Mesenchymal stem cell (in vitro differentiated cells and primary cell): ENCODE results near the gene INPPL1.

Experiments
- DNase-seq: peaks from one replicate; pipeline ENCODE4 v3.0.0-alpha.2; 2013
- H2AFZ ChIP-seq: one replicate; pipeline ENCODE4 v1.6.1; 2013; ENCODE audit warnings: low read depth, mild to moderate bottlenecking, control low read depth, inconsistent platforms, low read length, moderate library complexity
- H2AK5ac ChIP-seq: 2 replicates; pipeline ENCODE4 v1.6.1; 2013; ENCODE audit warnings: low read length, moderate library complexity, mild to moderate bottlenecking, inconsistent platforms; ENCODE audit not compliant: severe bottlenecking
- H2BK120ac ChIP-seq: one replicate; pipeline ENCODE4 v1.6.1; 2013; ENCODE audit warnings: low read depth, mild to moderate bottlenecking, inconsistent platforms, low read length, moderate library complexity
- H2BK12ac ChIP-seq, 2 experiments: one replicate each; pipeline ENCODE4 v1.6.1; 2013; ENCODE audit warnings: inconsistent platforms in 2 of 2, low read length in 2 of 2, mild to moderate bottlenecking in 2 of 2, moderate library complexity in 2 of 2, control low read depth in 1 of 2
- H2BK15ac ChIP-seq: one replicate; pipeline ENCODE4 v1.6.1; 2013; ENCODE audit warnings: mild to moderate bottlenecking, low read depth, inconsistent platforms; ENCODE audit not compliant: poor library complexity, severe bottlenecking
- H2BK5ac ChIP-seq: 2 replicates; pipeline ENCODE4 v1.6.1; 2013; ENCODE audit warnings: low read depth, mild to moderate bottlenecking, low read length, control low read depth, inconsistent platforms; ENCODE audit not compliant: poor library complexity, severe bottlenecking
- H3K14ac ChIP-seq, 2 experiments: one replicate each; pipeline ENCODE4 v1.6.1; 2013; ENCODE audit warnings: inconsistent platforms in 2 of 2, low read length in 2 of 2, control low read depth in 1 of 2, mild to moderate bottlenecking in 1 of 2, moderate library complexity in 1 of 2
- H3K18ac ChIP-seq, 2 experiments: one replicate each; pipeline ENCODE4 v1.6.1; 2013; ENCODE audit warnings: inconsistent platforms in 2 of 2, low read length in 2 of 2, control low read depth in 1 of 2, low read depth in 1 of 2, mild to moderate bottlenecking in 1 of 2
- H3K23ac ChIP-seq, 2 experiments: one replicate each; pipeline ENCODE4 v1.6.1; 2013; ENCODE audit warnings: inconsistent platforms in 2 of 2, low read length in 2 of 2, mild to moderate bottlenecking in 2 of 2, moderate library complexity in 2 of 2, control low read depth in 1 of 2
- H3K27ac ChIP-seq: 2 replicates; pipeline ENCODE4 v1.5.1; 2013; ENCODE audit warnings: mild to moderate bottlenecking, moderate library complexity, low read length, control low read depth, inconsistent platforms; ENCODE audit not compliant: poor library complexity, severe bottlenecking
- H3K27me3 ChIP-seq, 2 experiments: 2 replicates each; pipeline versions ENCODE4 v1.6.1 to v1.7.0; 2013; ENCODE audit warnings: low read length in 2 of 2, mild to moderate bottlenecking in 2 of 2, moderate library complexity in 2 of 2, control low read depth in 1 of 2, inconsistent platforms in 1 of 2; ENCODE audit not compliant: control insufficient read depth in 1 of 2, insufficient read depth in 1 of 2
- H3K36me3 ChIP-seq, 2 experiments: 2 replicates each; pipeline versions ENCODE4 v1.6.1 to v1.7.0; 2013; ENCODE audit warnings: low read length in 2 of 2, control low read depth in 1 of 2, inconsistent platforms in 1 of 2, low read depth in 1 of 2, mild to moderate bottlenecking in 1 of 2; ENCODE audit not compliant: insufficient read depth in 2 of 2, control insufficient read depth in 1 of 2
- H3K4ac ChIP-seq, 2 experiments: one replicate each; pipeline ENCODE4 v1.6.1; 2013; ENCODE audit warnings: inconsistent platforms in 2 of 2, low read length in 2 of 2, mild to moderate bottlenecking in 2 of 2, moderate library complexity in 2 of 2, control low read depth in 1 of 2, low read depth in 1 of 2
- H3K4me1 ChIP-seq: 2 replicates; pipeline ENCODE4 v1.6.1; 2013; ENCODE audit warnings: low read depth, low read length, control low read depth; ENCODE audit not compliant: control insufficient read depth, insufficient read depth
- H3K4me2 ChIP-seq: 2 replicates; pipeline ENCODE4 v1.6.1; 2013; ENCODE audit warnings: low read length, mild to moderate bottlenecking, inconsistent platforms; ENCODE audit not compliant: poor library complexity, severe bottlenecking
- H3K4me3 ChIP-seq, 2 experiments: 2 replicates each; pipeline versions ENCODE4 v1.5.1 to v1.7.0; 2013; ENCODE audit warnings: low read length in 2 of 2, mild to moderate bottlenecking in 2 of 2, control low read depth in 1 of 2, low read depth in 1 of 2; ENCODE audit not compliant: insufficient read depth in 1 of 2
- H3K79me1 ChIP-seq: replicated peaks from 2 replicates; pipeline ENCODE4 v1.6.1; 2013; ENCODE audit warnings: mild to moderate bottlenecking, control low read depth, low read length, inconsistent platforms; ENCODE audit not compliant: poor library complexity, severe bottlenecking
- H3K9ac ChIP-seq: 2 replicates; pipeline ENCODE4 v1.7.0; 2013; ENCODE audit warnings: mild to moderate bottlenecking, low read length, moderate library complexity
- H3K9me3 ChIP-seq: 2 replicates; pipeline ENCODE4 v1.7.0; 2013; ENCODE audit warnings: mild to moderate bottlenecking, low read length; ENCODE audit not compliant: control insufficient read depth
- H4K8ac ChIP-seq: one replicate; pipeline ENCODE4 v1.6.1; 2013; ENCODE audit warnings: inconsistent platforms, mild to moderate bottlenecking, low read length, moderate library complexity
- H4K91ac ChIP-seq: one replicate; pipeline ENCODE4 v1.6.1; 2013; ENCODE audit warnings: mild to moderate bottlenecking, low read length, inconsistent platforms
- WGBS: methylation state at CpG from one replicate; pipeline ENCODE4 v1.1.7; 2013; ENCODE audit warnings: mixed read lengths; 5-methylcytosine and 5-hydroxymethylcytosine counted together

INPPL1 gene

GRCh38 chr11:72271980-72272379 lies 47.4 kb downstream of the INPPL1 start:
- H3K4me3 ChIP-seq: no peak overlapping the region
- H3K36me3 ChIP-seq: no peaks in the 10 kb centered on the region
- no peak overlapping the region for H3K27ac ChIP-seq
- no peaks in the 10 kb centered on the region for H3K9me3 ChIP-seq
- peaks cover 3 to 5% of the 10 kb centered on the region in 2 experiments for H3K27me3 ChIP-seq
- H2BK5ac ChIP-seq: no peak overlapping the region
- H2BK12ac ChIP-seq: no peak overlapping the region
- no peaks in the 10 kb centered on the region for H3K79me1 ChIP-seq
- H2AK5ac ChIP-seq: no peak overlapping the region
- H2BK15ac ChIP-seq: no peak overlapping the region
- H3K4ac ChIP-seq: no peak overlapping the region
- no peak overlapping the region for H2BK120ac ChIP-seq
- H4K8ac ChIP-seq: no peak overlapping the region
- H3K18ac ChIP-seq: no peak overlapping the region
- no peak overlapping the region for H3K4me2 ChIP-seq
- no peak overlapping the region for H3K23ac ChIP-seq
- no peaks in the 10 kb centered on the region for H3K4me1 ChIP-seq
- H2AFZ ChIP-seq: no peak overlapping the region
- no peak overlapping the region for H3K14ac ChIP-seq
- H3K9ac ChIP-seq: no peak overlapping the region
- WGBS: 47% methylated on average over 1 of the region's 1 CpG
- peak; percentile 11 for DNase-seq
- no peak overlapping the region for H4K91ac ChIP-seq

- Histone ChIP-seq H3K79me1 (no peaks in the 10 kb centered on the region), H3K4me1 (no peaks in the 10 kb centered on the region), H3K9me3 (no peaks in the 10 kb centered on the region), H3K9ac (no peak overlapping the region), H3K23ac (no peak overlapping the region), H4K91ac (no peak overlapping the region), H3K14ac (no peak overlapping the region), H2BK120ac (no peak overlapping the region), H4K8ac (no peak overlapping the region), H3K27me3 (peaks cover 0 to 5% of the 10 kb centered on the region in 2 experiments), H2BK5ac (no peak overlapping the region), H2BK12ac (no peak overlapping the region), H3K4me3 (no peak overlapping the region), H3K27ac (no peak overlapping the region), H2BK15ac (no peak overlapping the region), H3K36me3 (no peaks in the 10 kb centered on the region), H3K4ac (no peak overlapping the region), H2AK5ac (no peak overlapping the region), H3K18ac (no peak overlapping the region), H2AFZ (no peak overlapping the region), H3K4me2 (no peak overlapping the region)
- DNase-seq: no peak
- 88% methylated on average over 4 of the region's 6 CpGs for WGBS
These were observed 49.9 kb downstream of the INPPL1 start for GRCh38 chr11:72274435-72274834.

GRCh38 chr11:72278905-72279304 lies 54.3 kb downstream of the INPPL1 start:
- Histone ChIP-seq H2BK15ac (no peak overlapping the region), H3K9me3 (no peaks in the 10 kb centered on the region), H3K36me3 (no peaks in the 10 kb centered on the region), H2BK120ac (no peak overlapping the region), H2BK5ac (no peak overlapping the region), H3K18ac (no peak overlapping the region), H3K4me1 (no peaks in the 10 kb centered on the region), H3K9ac (peak overlapping the region; percentile 58), H2BK12ac (no peak overlapping the region), H3K4me3 (no peak overlapping the region), H4K8ac (no peak overlapping the region), H3K27me3 (peaks cover 3 to 10% of the 10 kb centered on the region in 2 experiments), H3K4ac (no peak overlapping the region), H3K27ac (no peak overlapping the region), H2AK5ac (no peak overlapping the region), H4K91ac (no peak overlapping the region), H2AFZ (no peak overlapping the region), H3K4me2 (no peak overlapping the region), H3K79me1 (no peaks in the 10 kb centered on the region), H3K14ac (no peak overlapping the region), H3K23ac (no peak overlapping the region)
- DNase-seq: peak; percentile 27

DNA sequence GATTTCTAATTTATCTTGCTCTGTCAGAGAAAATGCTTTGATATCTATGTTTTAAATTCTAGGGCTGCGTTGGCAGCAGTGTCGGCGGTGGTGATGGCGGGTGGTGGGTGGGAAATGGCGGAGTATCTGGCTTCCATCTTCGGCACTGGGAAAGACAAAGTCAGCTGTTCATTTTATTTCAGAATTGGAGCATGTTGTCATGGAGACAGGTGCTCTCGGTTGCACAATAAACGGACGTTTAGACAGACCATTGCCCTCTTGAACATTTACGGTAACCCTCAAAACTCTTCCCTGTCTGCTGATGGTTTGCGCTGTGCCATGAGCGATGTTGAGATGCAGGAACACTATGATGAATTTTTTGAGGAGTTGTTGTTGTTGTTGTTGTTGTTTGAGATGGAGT lies 55.5 kb downstream of the INPPL1 start:
- peaks cover 3 to 13% of the 10 kb centered on the region in 2 experiments for H3K27me3 ChIP-seq
- WGBS: 95% methylated on average over 12 of the region's 12 CpGs
- H3K9me3 ChIP-seq: no peaks in the 10 kb centered on the region
- H3K79me1 ChIP-seq: no peaks in the 10 kb centered on the region
- H2BK5ac ChIP-seq: no peak overlapping the region
- no peak overlapping the region for H2AK5ac ChIP-seq
- H2BK15ac ChIP-seq: no peak overlapping the region
- H4K91ac ChIP-seq: no peak overlapping the region
- H3K14ac ChIP-seq: no peak overlapping the region
- no peak overlapping the region for H3K4ac ChIP-seq
- no peak overlapping the region for H2BK12ac ChIP-seq
- DNase-seq: no peak
- H3K4me2 ChIP-seq: no peak overlapping the region
- no peak overlapping the region for H3K18ac ChIP-seq
- no peak overlapping the region for H3K23ac ChIP-seq
- H3K4me1 ChIP-seq: no peaks in the 10 kb centered on the region
- H3K27ac ChIP-seq: no peak overlapping the region
- no peaks in the 10 kb centered on the region for H3K36me3 ChIP-seq
- H2AFZ ChIP-seq: no peak overlapping the region
- no peak overlapping the region for H4K8ac ChIP-seq
- H2BK120ac ChIP-seq: no peak overlapping the region
- H3K4me3 ChIP-seq: no peak overlapping the region
- no peak overlapping the region for H3K9ac ChIP-seq
